GM12865 (cell line): ENCODE results near the gene ABR.

ENCODE experiments used
- DNase-seq: peaks from one replicate; pipeline ENCODE4 v3.0.0; 2010; ENCODE audit warnings: low read depth
- H3K4me3 ChIP-seq: 2 replicates; pipeline ENCODE4 v1.5.1; 2011; ENCODE audit warnings: mild to moderate bottlenecking, low read depth, low read length, control low read depth
- TF ChIP-seq, protein P1 (sequence below): IDR thresholded peaks from 2 replicates; pipeline ENCODE4 v1.5.1; 2011; ENCODE audit warnings: low read length, control low read depth, low read depth, inconsistent platforms; ENCODE audit not compliant: insufficient read depth; ENCODE audit errors: missing control alignments

The ABR gene

GRCh38 chr17:964876-965275 lies 214.9 kb downstream of the ABR start:
- H3K4me3 ChIP-seq, result no peak overlapping the region
- DNase-seq, result no peak
- TF ChIP-seq, protein P1, sequence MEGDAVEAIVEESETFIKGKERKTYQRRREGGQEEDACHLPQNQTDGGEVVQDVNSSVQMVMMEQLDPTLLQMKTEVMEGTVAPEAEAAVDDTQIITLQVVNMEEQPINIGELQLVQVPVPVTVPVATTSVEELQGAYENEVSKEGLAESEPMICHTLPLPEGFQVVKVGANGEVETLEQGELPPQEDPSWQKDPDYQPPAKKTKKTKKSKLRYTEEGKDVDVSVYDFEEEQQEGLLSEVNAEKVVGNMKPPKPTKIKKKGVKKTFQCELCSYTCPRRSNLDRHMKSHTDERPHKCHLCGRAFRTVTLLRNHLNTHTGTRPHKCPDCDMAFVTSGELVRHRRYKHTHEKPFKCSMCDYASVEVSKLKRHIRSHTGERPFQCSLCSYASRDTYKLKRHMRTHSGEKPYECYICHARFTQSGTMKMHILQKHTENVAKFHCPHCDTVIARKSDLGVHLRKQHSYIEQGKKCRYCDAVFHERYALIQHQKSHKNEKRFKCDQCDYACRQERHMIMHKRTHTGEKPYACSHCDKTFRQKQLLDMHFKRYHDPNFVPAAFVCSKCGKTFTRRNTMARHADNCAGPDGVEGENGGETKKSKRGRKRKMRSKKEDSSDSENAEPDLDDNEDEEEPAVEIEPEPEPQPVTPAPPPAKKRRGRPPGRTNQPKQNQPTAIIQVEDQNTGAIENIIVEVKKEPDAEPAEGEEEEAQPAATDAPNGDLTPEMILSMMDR, result no peak

- DNase-seq, result no peak
- TF ChIP-seq, protein P1, result no peak
- no peak overlapping the region for H3K4me3 ChIP-seq
These were observed 217.1 kb downstream of the ABR start for GRCh38 chr17:962670-963069.

GRCh38 chr17:962166-962565 lies 217.6 kb downstream of the ABR start:
- no peak for DNase-seq
- TF ChIP-seq, protein P1, result no peak
- H3K4me3 ChIP-seq, result no peak overlapping the region

GRCh38 chr17:958712-959451 lies 220.9 kb downstream of the ABR start:
- TF ChIP-seq, protein P1, result no peak
- no peak overlapping the region for H3K4me3 ChIP-seq
- DNase-seq, result no peak

GRCh38 chr17:957856-958421 lies 221.8 kb downstream of the ABR start:
- no peak overlapping the region for H3K4me3 ChIP-seq

GRCh38 chr17:956905-957304 lies 222.9 kb downstream of the ABR start:
- DNase-seq, result no peak
- H3K4me3 ChIP-seq, result no peak overlapping the region
- TF ChIP-seq, protein P1, result no peak

More at GRCh38 chr17:957856-958421, 221.8 kb downstream of the ABR start:
- DNase-seq, result no peak
- TF ChIP-seq, protein P1, result no peak

- DNase-seq, result no peak
- TF ChIP-seq, protein P1, result no peak
- H3K4me3 ChIP-seq, result no peak overlapping the region
These were observed 225.2 kb downstream of the ABR start for GRCh38 chr17:954431-955164.
